Adrenal gland (tissue), 19 donors: ENCODE results near the gene KIF1A. TPM values are rescaled to one million over a fixed set of nuclear protein-coding genes. Genes with fewer than 3 reads are reported as not detected.
A peak's percentile ranks its signal among the peaks of the same experiment; 100 is the strongest.

ENCODE experiments used
- DNase-seq, 7 donors: peaks; one replicate each; pipeline ENCODE4 v3.0.0-alpha.2; 2019 to 2020
- H3K27ac ChIP-seq, 5 donors: fragments of 200-600 bp; sonication (generic) in 4 of 5; 1 replicate in 3 of 5; 2 replicates in 2 of 5; pipeline versions ENCODE4 v1.5.1 to v1.8.0; 2016 to 2020; ENCODE audit warnings: mild to moderate bottlenecking in 1 of 5
- H3K27me3 ChIP-seq: fragments of 200-600 bp; 2 replicates; pipeline ENCODE4 v1.8.0; 2021
- H3K36me3 ChIP-seq, 2 donors: fragments of 200-600 bp; replicated peaks in 1 of 2; 1 replicate in 1 of 2; 2 replicates in 1 of 2; pipeline versions ENCODE4 v1.5.1 to v1.8.0; 2018 to 2022
- H3K4me1 ChIP-seq, 2 donors: fragments of 200-600 bp; replicated peaks in 1 of 2; 1 replicate in 1 of 2; 2 replicates in 1 of 2; pipeline versions ENCODE4 v1.5.1 to v1.8.0; 2018 to 2021
- H3K4me3 ChIP-seq, 4 donors: fragments of 200-600 bp; sonication (generic) in 3 of 4; one replicate each; pipeline ENCODE4 v1.5.1; 2016 to 2018
- H3K9me3 ChIP-seq, 3 donors: fragments of 200-600 bp; sonication (generic) in 1 of 3; replicated peaks in 1 of 3; 1 replicate in 2 of 3; 2 replicates in 1 of 3; pipeline versions ENCODE4 v1.5.1 to v1.8.0; 2016 to 2021
- POLR2A ChIP-seq, 2 donors: fragments of 450-650 bp; IDR thresholded peaks; one replicate each; pipeline ENCODE4 v1.6.1; 2017; ENCODE audit warnings: antibody characterized with exemption in 2 of 2, mild to moderate bottlenecking in 2 of 2, moderate library complexity in 1 of 2
- WGBS, 4 donors: extraction: QIAGEN DNeasy Blood & Tissue Kit in 2 of 4; methylation state at CpG; one replicate each; pipeline versions ENCODE4 v1.1.5 to v1.1.7; 2013 to 2017; 5-methylcytosine and 5-hydroxymethylcytosine counted together
- intact Hi-C, 2 donors: fragments of 100-400 bp; cut with DNase I; formaldehyde crosslinking; loops; one replicate each; pipeline versions ENCODE4 v1.14.1 to v1.15.0; 2022 to 2023
- long read RNA-seq, 10 donors: library from polyadenylated mRNA in 3 of 10; unstranded in 2 of 10; stranded (forward) in 1 of 10; transcript quantifications; one replicate each; pipeline ENCODE4 v2.0.0 and lab custom pipeline, GENCODE V29; 2021 to 2026
- polyA plus RNA-seq, 3 donors: library from polyadenylated mRNA; stranded (reverse); fragments of 200-250 nt in 2 of 3; fragments of 350-450 nt in 1 of 3; fragmentation: Illumina TruSeq in 1 of 3; extraction: RNeasy Lipid Tissue Mini Kit (QIAGEN cat#74804) in 1 of 3; gene quantifications; one replicate each; pipeline ENCODE4 v1.2.3, GENCODE V29; 2013 to 2014
- total RNA-seq, 9 donors: library from RNA; depleted of rRNA in 4 of 9; stranded (reverse); fragments of >200 nt in 4 of 9; fragments of 120-200 nt in 1 of 9; fragmentation: NEBNext Ultra II Directional in 1 of 9; extraction: Animal tissue kit (Norgen Biotek cat#: 25700) in 1 of 9; gene quantifications; one replicate each; pipeline versions ENCODE4 v1.1.0 to v1.2.4, GENCODE V29; 2013 to 2023
- TF ChIP-seq, protein P1 (sequence below), 6 experiments: fragments of 450-650 bp in 4 of 6; fragments of 200-600 bp in 2 of 6; sonication (generic) in 1 of 6; IDR thresholded peaks; 1 replicate in 5 of 6; 2 replicates in 1 of 6; pipeline versions ENCODE4 v1.5.1 to v1.8.0; 2016 to 2021; ENCODE audit warnings: antibody characterized with exemption in 6 of 6, mild to moderate bottlenecking in 2 of 6, moderate library complexity in 1 of 6
- donor health status: healthy with polysubstance abuse.
- donor health status: Bipolar disorder and iron deficiency.
- donor health status: DM: yes; HTN: yes; CAD: no.
- donor health status: DM: no; HTN: no; CAD: no.
- donor health status: DM: no; HTN: no; CAD: no.
- donor health status: DM: yes; HTN: yes; CAD: no.

Gene KIF1A
- total RNA-seq (10 to 100 TPM in 4 of 9 donors, 1 to 10 TPM in 2, under 1 TPM in 3; 0.35 to 51.3 (median 2.7) TPM), polyA plus RNA-seq (100 to 1,000 TPM in 1 of 3 donors, 10 to 100 TPM in 2; 11.0 to 106 (median 16.1) TPM)
- long read RNA-seq, donor 1: 0 reads
- long read RNA-seq, donor 2, partial matches to known transcripts: 6 of 6 reads
- long read RNA-seq, donor 2, other reads (novel, unspliced or antisense): 0 of 6 reads
- long read RNA-seq, donor 3: 0 reads
- long read RNA-seq, donor 4: 0 reads
- long read RNA-seq, donor 5: 0 reads
- long read RNA-seq, donor 6, partial matches to known transcripts: 9 of 16 reads
- long read RNA-seq, donor 6, other reads (novel, unspliced or antisense): 7 of 16 reads
- long read RNA-seq, donor 7: 0 reads
- long read RNA-seq, donor 8, partial matches to known transcripts: 5 of 5 reads
- long read RNA-seq, donor 8, other reads (novel, unspliced or antisense): 0 of 5 reads
- long read RNA-seq, donor 9: 0 reads
- long read RNA-seq, donor 10: 0 reads

GRCh38 chr2:240819858-240820606 is at the start of gene KIF1A:
KIF1A (minus strand) TSS chr2:240820219; CDS start chr2:240797752, 22,467 bp downstream.
- Histone ChIP-seq H3K9me3 (no peaks in the 10 kb centered on the region), H3K36me3 (no peaks in the 10 kb centered on the region), H3K4me3 (peak within 1 kb of the TSS in 1 of 4 donors; percentile 34), H3K4me1 (no peaks in the 10 kb centered on the region), H3K27me3 (peaks cover 61% of the 10 kb centered on the region), H3K27ac (peak within 1 kb of the TSS in 1 of 5 donors; percentile 71)
- DNase-seq: peak in 4 of 7 donors; percentile 7 to 85 (median 39)
- 1% methylated on average over 87 to 103 of the region's 104 CpGs; no CpG with 5 or more reads in 2 of the 4 donors for WGBS, 4 donors
- TF ChIP-seq POLR2A (IDR thresholded peaks at IDR 0.05): peak; percentile 25 to 79
- TF ChIP-seq, protein P1, sequence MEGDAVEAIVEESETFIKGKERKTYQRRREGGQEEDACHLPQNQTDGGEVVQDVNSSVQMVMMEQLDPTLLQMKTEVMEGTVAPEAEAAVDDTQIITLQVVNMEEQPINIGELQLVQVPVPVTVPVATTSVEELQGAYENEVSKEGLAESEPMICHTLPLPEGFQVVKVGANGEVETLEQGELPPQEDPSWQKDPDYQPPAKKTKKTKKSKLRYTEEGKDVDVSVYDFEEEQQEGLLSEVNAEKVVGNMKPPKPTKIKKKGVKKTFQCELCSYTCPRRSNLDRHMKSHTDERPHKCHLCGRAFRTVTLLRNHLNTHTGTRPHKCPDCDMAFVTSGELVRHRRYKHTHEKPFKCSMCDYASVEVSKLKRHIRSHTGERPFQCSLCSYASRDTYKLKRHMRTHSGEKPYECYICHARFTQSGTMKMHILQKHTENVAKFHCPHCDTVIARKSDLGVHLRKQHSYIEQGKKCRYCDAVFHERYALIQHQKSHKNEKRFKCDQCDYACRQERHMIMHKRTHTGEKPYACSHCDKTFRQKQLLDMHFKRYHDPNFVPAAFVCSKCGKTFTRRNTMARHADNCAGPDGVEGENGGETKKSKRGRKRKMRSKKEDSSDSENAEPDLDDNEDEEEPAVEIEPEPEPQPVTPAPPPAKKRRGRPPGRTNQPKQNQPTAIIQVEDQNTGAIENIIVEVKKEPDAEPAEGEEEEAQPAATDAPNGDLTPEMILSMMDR (IDR thresholded peaks at IDR 0.05): no peak
- intact Hi-C loops: no loop called here

GRCh38 chr2:240869109-240869955 is 49.3 kb upstream of the KIF1A start:
- intact Hi-C loops: no loop called here
- H3K9me3 ChIP-seq: no peaks in the 10 kb centered on the region
- H3K4me1 ChIP-seq: no peaks in the 10 kb centered on the region
- no peak overlapping the region for H3K4me3 ChIP-seq
- WGBS, 4 donors: 84 to 95% (median 93%) methylated on average over 13 to 25 of the region's 25 CpGs
- TF ChIP-seq POLR2A (IDR thresholded peaks at IDR 0.05): no peak
- TF ChIP-seq, protein P1 (IDR thresholded peaks at IDR 0.05): no peak
- no peak overlapping the region for H3K27ac ChIP-seq
- no peaks in the 10 kb centered on the region for H3K27me3 ChIP-seq
- DNase-seq: no peak
- no peaks in the 10 kb centered on the region for H3K36me3 ChIP-seq

DNA sequence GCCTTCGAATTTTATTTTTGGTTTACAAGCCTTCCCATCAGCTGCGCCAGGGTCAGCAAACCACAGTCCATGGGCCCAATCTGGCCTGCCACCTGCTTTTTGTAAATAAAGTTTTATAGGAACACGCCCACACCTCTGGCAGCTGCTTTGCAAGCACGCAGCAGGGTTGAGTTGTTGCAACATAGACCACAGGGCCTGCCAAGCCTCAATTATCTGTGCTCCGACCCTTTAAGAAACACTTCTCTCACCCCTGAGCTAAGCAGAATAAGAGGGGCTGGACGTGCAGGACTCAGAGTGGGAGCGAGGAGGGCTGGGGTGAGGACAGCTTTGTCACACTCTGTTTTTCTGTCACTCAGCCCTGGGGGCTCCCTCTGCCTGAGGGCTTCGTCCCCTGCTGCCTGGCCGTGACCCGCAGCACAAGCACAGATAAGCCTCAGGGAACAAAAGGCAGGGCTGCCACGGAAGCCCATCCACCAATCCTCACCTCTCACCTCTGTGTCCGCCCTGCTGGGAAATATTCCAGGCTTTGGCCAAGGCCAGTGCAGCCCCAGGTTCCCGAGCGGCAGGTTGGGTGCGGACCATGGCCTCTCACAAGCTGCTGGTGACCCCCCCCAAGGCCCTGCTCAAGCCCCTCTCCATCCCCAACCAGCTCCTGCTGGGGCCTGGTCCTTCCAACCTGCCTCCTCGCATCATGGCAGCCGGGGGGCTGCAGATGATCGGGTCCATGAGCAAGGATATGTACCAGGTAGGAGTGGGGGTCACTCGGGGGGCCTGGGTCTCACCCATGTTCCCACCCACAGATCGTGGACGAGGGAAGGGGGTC is 48.5 kb upstream of the KIF1A start, which contains the start of gene AGXT:
AGXT (plus strand) TSS at position 539 of the 823 bp plus-strand sequence; CDS start at position 581, 42 bp downstream.
- no peak for DNase-seq

More for the DNA sequence above, 48.5 kb upstream of the KIF1A start, which contains the start of gene AGXT:
- no peak for TF ChIP-seq POLR2A (IDR thresholded peaks at IDR 0.05)
- TF ChIP-seq, protein P1 (IDR thresholded peaks at IDR 0.05): no peak
- intact Hi-C loops: no loop called here
- Histone ChIP-seq H3K27me3 (no peaks in the 10 kb centered on the region), H3K27ac (no peak within 1 kb of the TSS), H3K4me3 (no peak within 1 kb of the TSS), H3K9me3 (no peaks in the 10 kb centered on the region), H3K4me1 (no peaks in the 10 kb centered on the region), H3K36me3 (no peaks in the 10 kb centered on the region)
- 64 to 81% (median 75%) methylated on average over 17 to 21 of the region's 21 CpGs for WGBS, 4 donors
